Subcutaneous adipose tissue (tissue), 4 donors: ENCODE measurements around the gene LUZP2. TPM values are rescaled to one million over a fixed set of nuclear protein-coding genes. Genes with fewer than 3 reads are reported as not detected.

Experiments used
- small RNA-seq: library from RNA; depleted of rRNA; stranded (forward); fragments of <200 nt; gene quantifications from one replicate; pipeline ENCODE3, GENCODE V24; 2016
- total RNA-seq, 4 donors: library from RNA; depleted of rRNA; stranded (reverse); fragments of >200 nt; gene quantifications; one replicate each; pipeline ENCODE4 v1.1.0, GENCODE V29; 2016
- TF ChIP-seq, protein P1 (sequence below): fragments of 450-650 bp; IDR thresholded peaks from one replicate; pipeline ENCODE4 v1.5.1; 2016; ENCODE audit warnings: low read depth, mild to moderate bottlenecking, control low read depth, antibody characterized with exemption, moderate library complexity

The LUZP2 gene
- total RNA-seq, 4 donors from 2014 or later = 0.33 to 0.66 (median 0.38) TPM; not detected in 1

GRCh38 chr11:25066706-25067105, 569.9 kb downstream of the LUZP2 start:
- TF ChIP-seq, protein P1, sequence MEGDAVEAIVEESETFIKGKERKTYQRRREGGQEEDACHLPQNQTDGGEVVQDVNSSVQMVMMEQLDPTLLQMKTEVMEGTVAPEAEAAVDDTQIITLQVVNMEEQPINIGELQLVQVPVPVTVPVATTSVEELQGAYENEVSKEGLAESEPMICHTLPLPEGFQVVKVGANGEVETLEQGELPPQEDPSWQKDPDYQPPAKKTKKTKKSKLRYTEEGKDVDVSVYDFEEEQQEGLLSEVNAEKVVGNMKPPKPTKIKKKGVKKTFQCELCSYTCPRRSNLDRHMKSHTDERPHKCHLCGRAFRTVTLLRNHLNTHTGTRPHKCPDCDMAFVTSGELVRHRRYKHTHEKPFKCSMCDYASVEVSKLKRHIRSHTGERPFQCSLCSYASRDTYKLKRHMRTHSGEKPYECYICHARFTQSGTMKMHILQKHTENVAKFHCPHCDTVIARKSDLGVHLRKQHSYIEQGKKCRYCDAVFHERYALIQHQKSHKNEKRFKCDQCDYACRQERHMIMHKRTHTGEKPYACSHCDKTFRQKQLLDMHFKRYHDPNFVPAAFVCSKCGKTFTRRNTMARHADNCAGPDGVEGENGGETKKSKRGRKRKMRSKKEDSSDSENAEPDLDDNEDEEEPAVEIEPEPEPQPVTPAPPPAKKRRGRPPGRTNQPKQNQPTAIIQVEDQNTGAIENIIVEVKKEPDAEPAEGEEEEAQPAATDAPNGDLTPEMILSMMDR = no peak

DNA sequence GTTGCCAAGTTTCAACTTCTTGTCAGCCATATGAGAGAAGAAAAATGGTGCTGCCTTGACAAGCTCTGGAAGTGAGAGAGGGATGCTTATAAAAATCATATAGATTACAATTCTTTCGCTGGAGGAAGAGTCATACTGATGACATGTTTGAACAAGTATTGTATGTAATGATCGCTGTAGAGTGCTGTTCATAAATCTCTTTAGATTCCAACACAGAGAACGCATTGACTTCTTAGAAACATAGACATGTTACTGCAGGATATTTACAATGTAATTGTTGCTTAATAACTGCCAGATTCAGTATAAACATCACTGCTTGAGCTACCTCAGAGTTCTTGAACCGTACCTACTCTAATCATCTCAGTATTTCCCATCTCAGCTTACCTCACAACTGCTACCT, 571.6 kb downstream of the LUZP2 start:
- TF ChIP-seq, protein P1 = no peak

DNA sequence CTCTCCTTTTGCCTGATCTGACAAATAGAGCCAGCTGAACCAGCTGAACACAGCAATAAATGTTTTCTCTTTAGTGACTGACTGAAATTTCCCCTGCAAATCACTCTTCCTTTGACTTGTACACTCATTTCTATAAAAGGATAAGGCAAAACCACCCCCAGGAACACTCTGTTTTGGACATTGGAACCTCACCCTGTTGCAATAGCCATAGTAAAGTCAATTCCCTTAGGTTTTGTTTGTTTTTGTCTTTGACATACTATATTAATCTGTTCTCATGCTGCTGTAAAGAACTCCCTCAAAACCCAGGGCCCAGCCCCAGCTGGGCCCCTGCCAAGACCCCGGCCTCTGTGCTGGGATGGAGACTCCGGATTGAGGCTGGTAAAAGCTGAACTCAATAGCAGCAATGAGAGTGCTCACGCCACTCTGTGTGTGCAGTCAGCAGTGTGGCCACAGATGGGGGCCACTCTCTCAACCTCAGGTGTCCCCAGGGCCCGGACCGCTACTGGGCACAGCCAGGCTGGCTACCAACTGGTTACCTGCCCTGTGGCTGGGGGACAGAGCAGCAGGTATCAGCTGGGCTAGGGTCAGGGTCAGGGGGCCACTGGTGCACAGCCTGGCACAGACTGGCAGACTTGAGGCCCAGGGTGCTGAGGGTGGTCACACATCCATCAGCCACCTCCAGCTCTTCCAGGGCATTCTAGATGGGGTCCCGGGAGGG, 597.4 kb downstream of the LUZP2 start:
- TF ChIP-seq, protein P1 = no peak

DNA sequence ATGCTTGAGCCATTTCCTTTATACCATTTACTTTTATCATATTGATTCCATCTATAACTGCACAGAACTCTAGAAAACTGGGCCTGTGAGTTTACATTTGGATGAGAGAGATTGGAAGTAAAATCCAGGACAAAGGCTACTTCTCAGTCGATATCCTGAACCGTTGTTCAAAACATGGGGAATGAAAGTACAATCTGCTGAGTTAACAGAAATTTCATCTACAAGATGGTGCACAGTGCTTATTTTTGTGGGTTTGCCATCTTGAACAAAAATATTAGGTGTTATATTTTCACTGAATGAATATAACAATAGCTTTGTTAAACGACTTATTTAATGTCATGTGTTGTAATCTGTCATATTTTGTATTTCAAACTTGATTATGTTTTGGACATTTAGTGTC, 622.6 kb downstream of the LUZP2 start:
- TF ChIP-seq, protein P1 = no peak

Small RNAs within 50 kb of the gene (small RNA-seq; reads per million reads assigned to genes)
- 0.49 reads per million for gene RF00019
